ENCODE results near the gene MUC5B. TPM values are rescaled to one million over a fixed set of nuclear protein-coding genes. Genes with fewer than 3 reads are reported as not detected.

MUC5B gene
- total and polyA plus RNA-seq, 4 donors: 0.25 TPM; not detected in 3

- intact Hi-C loops (cut with DNase I): no loop called here
- ATAC-seq (ENCODE audit: low FRiP score): no peak
- no peaks in the 10 kb centered on the region for H3K9me3 ChIP-seq (ENCODE audit: control insufficient read depth, low read length)
- no peak overlapping the region for H3K4me3 ChIP-seq (ENCODE audit: low read length in 2 of 2)
- no peaks in the 10 kb centered on the region for H3K27me3 ChIP-seq (ENCODE audit: control insufficient read depth in 1 of 2, insufficient read depth in 2 of 2, low read length in 1 of 2)
- WGBS, 2 donors: 80 to 83% methylated on average over 24 of the region's 24 CpGs
- no peak for DNase-seq
- H3K4me1 ChIP-seq (ENCODE audit: control insufficient read depth in 1 of 2, insufficient read depth in 2 of 2, low read length in 2 of 2): no peaks in the 10 kb centered on the region
- H3K27ac ChIP-seq (ENCODE audit: low read depth in 1 of 2, low read length in 2 of 2): no peak overlapping the region
- H3K36me3 ChIP-seq (ENCODE audit: control insufficient read depth in 1 of 2, insufficient read depth in 2 of 2, low read length in 1 of 2): no peaks in the 10 kb centered on the region
Measured at GRCh38 chr11:1255151-1255550, 32.3 kb downstream of the MUC5B start.

- no peak for ATAC-seq (ENCODE audit: low FRiP score)
- no peak overlapping the region for H3K27ac ChIP-seq (ENCODE audit: low read depth in 1 of 2, low read length in 2 of 2)
- intact Hi-C loops (cut with DNase I): no loop called here
- H3K4me1 ChIP-seq (ENCODE audit: control insufficient read depth in 1 of 2, insufficient read depth in 2 of 2, low read length in 2 of 2): no peaks in the 10 kb centered on the region
- DNase-seq: no peak
- no peaks in the 10 kb centered on the region for H3K36me3 ChIP-seq (ENCODE audit: control insufficient read depth in 1 of 2, insufficient read depth in 2 of 2, low read length in 1 of 2)
- no peaks in the 10 kb centered on the region for H3K9me3 ChIP-seq (ENCODE audit: control insufficient read depth, low read length)
- WGBS, 2 donors: 50 to 58% methylated on average over 22 to 26 of the region's 26 CpGs
- no peaks in the 10 kb centered on the region for H3K27me3 ChIP-seq (ENCODE audit: control insufficient read depth in 1 of 2, insufficient read depth in 2 of 2, low read length in 1 of 2)
- no peak overlapping the region for H3K4me3 ChIP-seq (ENCODE audit: low read length in 2 of 2)
Measured at GRCh38 chr11:1256257-1257045, 33.6 kb downstream of the MUC5B start.

GRCh38 chr11:1257366-1257765 is 34.5 kb downstream of the MUC5B start:
- H3K4me3 ChIP-seq (ENCODE audit: low read length in 2 of 2): no peak overlapping the region
- H3K27ac ChIP-seq (ENCODE audit: low read depth in 1 of 2, low read length in 2 of 2): no peak overlapping the region
- no peak for DNase-seq
- H3K36me3 ChIP-seq (ENCODE audit: control insufficient read depth in 1 of 2, insufficient read depth in 2 of 2, low read length in 1 of 2): no peaks in the 10 kb centered on the region
- H3K9me3 ChIP-seq (ENCODE audit: control insufficient read depth, low read length): no peaks in the 10 kb centered on the region
- ATAC-seq (ENCODE audit: low FRiP score): no peak
- H3K4me1 ChIP-seq (ENCODE audit: control insufficient read depth in 1 of 2, insufficient read depth in 2 of 2, low read length in 2 of 2): no peaks in the 10 kb centered on the region
- intact Hi-C loops (cut with DNase I): no loop called here
- H3K27me3 ChIP-seq (ENCODE audit: control insufficient read depth in 1 of 2, insufficient read depth in 2 of 2, low read length in 1 of 2): no peaks in the 10 kb centered on the region
- 88 to 91% methylated on average over 27 of the region's 27 CpGs for WGBS, 2 donors

GRCh38 chr11:1257916-1258315 is 35.0 kb downstream of the MUC5B start:
- DNase-seq: no peak
- no peaks in the 10 kb centered on the region for H3K36me3 ChIP-seq (ENCODE audit: control insufficient read depth in 1 of 2, insufficient read depth in 2 of 2, low read length in 1 of 2)
- H3K27ac ChIP-seq (ENCODE audit: low read depth in 1 of 2, low read length in 2 of 2): no peak overlapping the region
- intact Hi-C loops (cut with DNase I): no loop called here
- 89 to 92% methylated on average over 15 to 16 of the region's 16 CpGs for WGBS, 2 donors
- H3K9me3 ChIP-seq (ENCODE audit: control insufficient read depth, low read length): no peaks in the 10 kb centered on the region
- H3K4me3 ChIP-seq (ENCODE audit: low read length in 2 of 2): no peak overlapping the region
- no peak for ATAC-seq (ENCODE audit: low FRiP score)
- H3K4me1 ChIP-seq (ENCODE audit: control insufficient read depth in 1 of 2, insufficient read depth in 2 of 2, low read length in 2 of 2): no peaks in the 10 kb centered on the region
- no peaks in the 10 kb centered on the region for H3K27me3 ChIP-seq (ENCODE audit: control insufficient read depth in 1 of 2, insufficient read depth in 2 of 2, low read length in 1 of 2)

GRCh38 chr11:1258401-1259075 is 35.7 kb downstream of the MUC5B start:
- intact Hi-C loops (cut with DNase I): no loop called here
- Histone ChIP-seq H3K9me3 (ENCODE audit: control insufficient read depth, low read length) (no peaks in the 10 kb centered on the region), H3K36me3 (ENCODE audit: control insufficient read depth in 1 of 2, insufficient read depth in 2 of 2, low read length in 1 of 2) (no peaks in the 10 kb centered on the region), H3K4me3 (ENCODE audit: low read length in 2 of 2) (no peak overlapping the region), H3K4me1 (ENCODE audit: control insufficient read depth in 1 of 2, insufficient read depth in 2 of 2, low read length in 2 of 2) (no peaks in the 10 kb centered on the region), H3K27ac (ENCODE audit: low read depth in 1 of 2, low read length in 2 of 2) (no peak overlapping the region), H3K27me3 (ENCODE audit: control insufficient read depth in 1 of 2, insufficient read depth in 2 of 2, low read length in 1 of 2) (no peaks in the 10 kb centered on the region)
- 70 to 72% methylated on average over 13 of the region's 13 CpGs for WGBS, 2 donors
- DNase-seq (no peak), ATAC-seq (ENCODE audit: low FRiP score) (no peak)

GRCh38 chr11:1259076-1259461 is 36.2 kb downstream of the MUC5B start:
- intact Hi-C loops (cut with DNase I): no loop called here
- H3K4me1 ChIP-seq (ENCODE audit: control insufficient read depth in 1 of 2, insufficient read depth in 2 of 2, low read length in 2 of 2): no peaks in the 10 kb centered on the region
- no peaks in the 10 kb centered on the region for H3K36me3 ChIP-seq (ENCODE audit: control insufficient read depth in 1 of 2, insufficient read depth in 2 of 2, low read length in 1 of 2)
- H3K27ac ChIP-seq (ENCODE audit: low read depth in 1 of 2, low read length in 2 of 2): no peak overlapping the region
- H3K4me3 ChIP-seq (ENCODE audit: low read length in 2 of 2): no peak overlapping the region
- 75 to 79% methylated on average over 5 to 7 of the region's 7 CpGs for WGBS, 2 donors
- DNase-seq (no peak), ATAC-seq (ENCODE audit: low FRiP score) (no peak)
- H3K9me3 ChIP-seq (ENCODE audit: control insufficient read depth, low read length): no peaks in the 10 kb centered on the region
- no peaks in the 10 kb centered on the region for H3K27me3 ChIP-seq (ENCODE audit: control insufficient read depth in 1 of 2, insufficient read depth in 2 of 2, low read length in 1 of 2)

GRCh38 chr11:1259561-1259960 is 36.7 kb downstream of the MUC5B start:
- intact Hi-C loops (cut with DNase I): no loop called here
- H3K4me1 ChIP-seq (ENCODE audit: control insufficient read depth in 1 of 2, insufficient read depth in 2 of 2, low read length in 2 of 2): no peaks in the 10 kb centered on the region
- ATAC-seq (ENCODE audit: low FRiP score) (no peak), DNase-seq (no peak)
- no peaks in the 10 kb centered on the region for H3K9me3 ChIP-seq (ENCODE audit: control insufficient read depth, low read length)
- H3K27me3 ChIP-seq (ENCODE audit: control insufficient read depth in 1 of 2, insufficient read depth in 2 of 2, low read length in 1 of 2): no peaks in the 10 kb centered on the region
- H3K36me3 ChIP-seq (ENCODE audit: control insufficient read depth in 1 of 2, insufficient read depth in 2 of 2, low read length in 1 of 2): no peaks in the 10 kb centered on the region
- no peak overlapping the region for H3K27ac ChIP-seq (ENCODE audit: low read depth in 1 of 2, low read length in 2 of 2)
- H3K4me3 ChIP-seq (ENCODE audit: low read length in 2 of 2): no peak overlapping the region
- 84 to 89% methylated on average over 9 of the region's 9 CpGs for WGBS, 2 donors

- no peaks in the 10 kb centered on the region for H3K27me3 ChIP-seq (ENCODE audit: control insufficient read depth in 1 of 2, insufficient read depth in 2 of 2, low read length in 1 of 2)
- no peaks in the 10 kb centered on the region for H3K9me3 ChIP-seq (ENCODE audit: control insufficient read depth, low read length)
- intact Hi-C loops (cut with DNase I): loop anchor here (5.0 kb wide), 3 partner anchors 37 to 257 kb away; partner anchors contain the start of gene TOLLIP (in 1 of the 2)
- no peak overlapping the region for H3K27ac ChIP-seq (ENCODE audit: low read depth in 1 of 2, low read length in 2 of 2)
- 75 to 76% methylated on average over 7 to 10 of the region's 10 CpGs for WGBS, 2 donors
- ATAC-seq (ENCODE audit: low FRiP score) (no peak), DNase-seq (no peak)
- H3K36me3 ChIP-seq (ENCODE audit: control insufficient read depth in 1 of 2, insufficient read depth in 2 of 2, low read length in 1 of 2): no peaks in the 10 kb centered on the region
- H3K4me1 ChIP-seq (ENCODE audit: control insufficient read depth in 1 of 2, insufficient read depth in 2 of 2, low read length in 2 of 2): no peaks in the 10 kb centered on the region
- no peak overlapping the region for H3K4me3 ChIP-seq (ENCODE audit: low read length in 2 of 2)
Measured at GRCh38 chr11:1260023-1260501, 37.2 kb downstream of the MUC5B start.

- Histone ChIP-seq H3K4me3 (ENCODE audit: low read length in 2 of 2) (no peak overlapping the region), H3K4me1 (ENCODE audit: control insufficient read depth in 1 of 2, insufficient read depth in 2 of 2, low read length in 2 of 2) (no peaks in the 10 kb centered on the region), H3K36me3 (ENCODE audit: control insufficient read depth in 1 of 2, insufficient read depth in 2 of 2, low read length in 1 of 2) (no peaks in the 10 kb centered on the region), H3K27ac (ENCODE audit: low read depth in 1 of 2, low read length in 2 of 2) (no peak overlapping the region), H3K9me3 (ENCODE audit: control insufficient read depth, low read length) (no peaks in the 10 kb centered on the region), H3K27me3 (ENCODE audit: control insufficient read depth in 1 of 2, insufficient read depth in 2 of 2, low read length in 1 of 2) (no peaks in the 10 kb centered on the region)
- intact Hi-C loops (cut with DNase I): loop anchor here (5.0 kb wide), 3 partner anchors 37 to 257 kb away; partner anchors contain the start of gene TOLLIP (in 1 of the 2)
- DNase-seq (no peak), ATAC-seq (ENCODE audit: low FRiP score) (no peak)
- 88% methylated on average over 17 of the region's 17 CpGs for WGBS, 2 donors
Measured at GRCh38 chr11:1260620-1261019, 37.8 kb downstream of the MUC5B start.

Data from aorta (tissue), 5 donors.